Measurements from ENCODE around the gene MVB12B. TPM values are rescaled to one million over a fixed set of nuclear protein-coding genes. Genes with fewer than 3 reads are reported as not detected.
A peak's percentile ranks its signal among the peaks of the same experiment; 100 is the strongest.

Gene MVB12B
- total RNA-seq, 1 experiment from 2014 or later = 6.1 TPM

DNA sequence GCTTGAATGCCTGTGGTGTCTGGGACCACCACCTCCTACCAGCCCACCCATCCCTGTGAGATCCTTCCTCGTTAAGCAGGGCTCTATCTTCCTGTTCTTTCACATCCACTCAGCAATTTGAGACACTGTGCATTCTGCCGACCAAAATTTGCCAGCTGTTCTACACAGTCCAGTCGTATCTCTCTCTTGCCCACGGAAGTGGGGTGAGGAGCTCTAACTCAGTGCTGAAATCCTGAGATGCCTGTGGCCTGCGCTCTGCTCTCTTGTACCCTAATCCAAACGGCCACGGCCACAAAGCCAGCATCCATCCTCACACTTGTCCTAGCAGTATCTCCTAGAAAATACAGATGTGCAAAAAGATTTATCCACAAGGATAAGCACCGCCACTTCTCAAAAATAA is 97.9 kb downstream of the MVB12B start:
- DNase-seq (ENCODE audit: low read depth) = no peak

DNA sequence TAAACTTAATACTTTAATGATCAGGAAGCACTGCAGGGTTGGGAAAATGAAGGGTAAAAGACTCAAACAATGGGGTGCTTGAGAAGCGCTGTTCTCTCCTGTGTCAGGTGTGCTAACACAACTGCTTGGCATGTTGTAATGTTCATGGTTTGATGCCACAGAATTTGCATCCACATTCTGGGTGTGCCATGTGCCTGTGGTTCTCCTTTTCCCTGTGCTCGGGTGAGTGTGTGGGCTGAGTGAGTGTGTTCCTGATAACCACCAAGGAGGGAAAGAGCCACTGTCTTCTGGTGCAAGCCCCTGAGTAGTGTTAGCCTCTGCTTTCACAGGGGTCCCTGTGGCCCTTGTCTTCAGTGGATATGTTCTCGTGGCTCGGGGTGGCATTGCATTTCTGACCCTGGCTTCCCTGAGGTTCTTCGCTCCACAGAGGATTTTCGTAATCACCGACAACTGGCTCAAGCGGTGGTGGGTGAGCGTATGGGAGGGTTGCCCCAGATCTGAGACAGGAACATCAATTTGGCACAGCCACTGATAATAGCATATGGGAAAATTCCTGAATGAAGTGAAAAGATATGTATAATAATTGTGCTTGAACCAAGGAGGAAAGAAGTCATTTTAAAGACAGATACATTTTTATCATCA is 102.0 kb downstream of the MVB12B start:
- DNase-seq (ENCODE audit: low read depth) = no peak

DNA sequence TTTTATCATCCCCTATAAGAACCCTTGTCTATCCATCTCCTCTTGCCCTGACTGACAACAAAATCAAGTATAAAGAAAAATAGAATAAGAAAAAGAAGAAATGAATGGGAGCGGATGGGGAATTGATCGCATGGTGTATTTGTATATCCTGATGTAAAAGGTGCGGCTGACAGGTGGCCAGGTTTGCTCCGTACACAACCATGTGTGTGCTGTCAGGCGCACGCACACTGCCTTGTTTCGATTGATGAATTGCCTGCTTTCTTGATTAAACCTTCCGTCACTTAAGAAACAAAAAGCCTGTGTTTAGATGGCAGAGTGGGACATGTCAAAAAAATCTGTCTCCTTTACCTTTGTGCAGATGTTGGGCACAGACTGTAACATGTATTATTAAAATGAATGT is 102.6 kb downstream of the MVB12B start:
- no peak for DNase-seq (ENCODE audit: low read depth)

DNA sequence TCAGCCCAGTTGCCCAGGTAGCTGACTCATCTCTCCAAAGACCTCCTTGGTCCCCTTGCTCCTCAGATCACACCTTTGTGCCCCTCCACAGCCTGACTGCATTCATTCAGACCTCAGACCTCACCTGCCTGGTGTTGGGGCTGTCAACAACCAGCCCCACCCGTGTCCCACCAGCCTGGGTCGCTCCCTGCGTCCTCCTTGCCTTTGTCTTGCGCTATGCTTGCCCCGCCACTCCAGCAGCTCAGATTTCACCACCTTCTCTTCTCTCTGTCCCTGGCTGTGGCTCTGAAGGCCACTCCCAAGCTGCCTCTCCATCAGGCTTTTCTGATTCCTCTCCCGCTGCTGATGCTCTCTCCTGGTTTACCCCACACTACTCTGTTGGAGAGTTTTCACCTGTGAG is 103.5 kb downstream of the MVB12B start:
- DNase-seq (ENCODE audit: low read depth) = no peak

DNA sequence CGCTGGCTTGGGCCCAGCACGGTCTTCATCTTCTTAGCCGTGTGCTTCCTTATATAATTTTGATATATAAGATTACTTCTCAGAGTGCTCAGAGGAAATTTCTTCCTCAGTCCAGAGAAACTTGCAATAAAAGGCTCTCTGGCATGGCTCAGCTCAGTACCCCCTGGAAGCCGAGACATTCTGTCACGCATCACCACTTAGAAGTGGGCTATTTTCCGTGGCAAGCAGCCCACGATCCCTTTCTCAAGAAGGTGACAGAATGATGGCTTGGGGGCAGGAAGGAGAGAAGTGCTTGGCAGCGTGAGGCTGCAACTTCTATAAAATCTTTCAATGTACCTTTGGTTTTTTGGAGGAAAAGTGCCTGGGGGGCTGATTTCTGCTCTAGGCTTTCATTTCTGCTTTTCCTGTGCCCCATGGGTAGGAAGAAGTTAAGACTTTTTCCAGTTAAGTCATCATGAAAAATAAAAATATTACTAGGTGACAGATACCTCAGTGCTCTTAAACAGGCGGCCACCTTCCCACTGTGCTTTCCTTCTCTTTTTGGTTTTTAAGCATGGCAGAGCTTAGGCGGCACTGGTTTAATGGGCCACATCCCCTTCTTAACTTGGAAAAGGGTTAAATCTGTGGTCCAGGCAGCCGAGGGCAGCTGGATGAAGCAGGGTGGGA is 104.6 kb downstream of the MVB12B start:
- DNase-seq (ENCODE audit: low read depth) = no peak

DNA sequence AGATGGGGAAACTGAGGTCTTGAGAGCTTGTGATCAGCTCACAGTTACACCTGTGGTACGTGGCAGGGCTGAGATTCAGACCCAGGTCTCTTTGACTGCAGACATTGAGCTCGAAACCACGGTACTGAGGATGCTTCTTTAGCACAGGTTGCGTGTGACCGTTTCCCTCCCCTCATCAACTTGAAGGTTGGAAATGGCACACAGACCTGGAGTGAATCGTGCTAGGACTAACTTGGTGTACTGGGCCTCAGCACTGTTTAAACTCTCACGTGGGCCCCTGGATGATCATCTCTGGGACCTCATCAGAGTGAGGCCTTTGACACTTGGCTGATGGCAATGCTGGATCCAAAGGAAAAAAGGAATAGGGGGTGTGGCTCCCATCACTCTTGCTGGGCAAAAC is 106.0 kb downstream of the MVB12B start:
- DNase-seq (ENCODE audit: low read depth) = no peak

DNA sequence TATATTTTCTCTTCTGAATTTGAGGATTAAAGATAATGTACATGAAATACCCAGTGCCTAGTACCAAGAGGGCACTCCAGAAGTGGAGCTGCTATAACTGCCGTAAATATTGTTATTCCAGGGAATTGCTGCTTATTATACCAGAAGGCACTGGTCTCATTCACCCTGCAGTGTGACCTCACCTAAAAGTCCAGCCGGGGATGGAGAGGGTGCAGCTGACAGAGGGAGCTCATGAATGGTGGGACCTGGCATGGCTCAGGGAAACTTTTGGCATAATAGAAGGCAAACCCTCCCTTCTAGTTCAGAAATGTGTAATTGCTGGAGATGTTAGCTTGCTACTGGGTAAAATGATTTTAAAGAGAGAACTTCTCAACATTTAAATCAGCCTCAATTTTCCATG is 108.5 kb downstream of the MVB12B start:
- no peak for DNase-seq (ENCODE audit: low read depth)

DNA sequence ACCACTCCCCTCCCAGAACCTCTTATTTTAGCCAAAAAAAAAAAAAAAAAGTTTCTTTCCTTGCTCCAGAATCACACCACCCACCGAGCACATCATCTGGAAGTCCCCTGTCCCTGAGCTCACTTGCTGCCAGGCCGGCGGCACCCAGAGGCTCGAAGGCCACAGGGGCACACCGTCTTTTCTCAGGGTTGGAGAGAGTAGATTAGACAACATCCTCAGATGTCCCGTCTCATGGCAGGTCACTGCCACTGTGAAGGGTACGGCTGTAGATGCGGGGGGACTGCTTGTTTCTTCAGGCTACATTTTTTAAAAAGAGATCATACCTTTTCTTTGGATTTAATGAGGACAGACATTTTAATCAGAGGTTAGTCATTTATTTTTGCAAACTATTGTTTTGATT is 109.0 kb downstream of the MVB12B start:
- no peak for DNase-seq (ENCODE audit: low read depth)

DNA sequence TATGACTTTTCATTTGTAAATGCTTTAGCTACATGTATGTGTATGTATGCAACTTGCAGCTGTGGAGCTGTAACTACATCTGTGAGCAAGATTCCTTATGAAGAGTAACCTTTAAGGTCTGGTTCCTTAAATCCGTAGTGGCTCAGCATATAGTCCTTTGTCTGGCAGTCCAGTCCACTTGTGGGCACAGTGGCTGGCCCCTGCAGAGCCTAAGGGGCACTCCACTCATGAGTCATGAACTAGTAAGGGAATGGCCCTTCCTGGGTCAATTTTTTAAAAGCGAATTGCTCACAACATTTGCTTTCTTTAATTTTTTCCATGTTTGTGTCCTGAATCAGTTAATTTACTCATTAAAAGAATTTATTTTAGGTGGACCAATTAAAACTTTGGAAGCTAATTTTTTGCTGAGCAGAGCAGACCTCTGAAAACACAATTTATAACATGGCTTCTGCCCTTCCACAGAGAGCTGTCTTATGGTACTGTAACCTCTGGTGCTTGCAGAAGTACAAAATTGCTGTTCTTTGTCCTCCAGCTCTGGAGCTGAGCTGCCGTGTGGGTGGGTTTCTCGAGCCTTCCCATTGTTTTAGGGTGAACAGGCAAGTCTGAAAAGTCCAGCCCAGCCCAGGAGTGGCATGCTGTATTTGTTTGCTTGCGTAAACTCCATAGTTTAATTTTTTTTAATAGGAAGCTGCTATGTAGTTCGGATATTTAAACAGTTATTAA is 110.1 kb downstream of the MVB12B start:
- peak; percentile 58 for DNase-seq (ENCODE audit: low read depth)

DNA sequence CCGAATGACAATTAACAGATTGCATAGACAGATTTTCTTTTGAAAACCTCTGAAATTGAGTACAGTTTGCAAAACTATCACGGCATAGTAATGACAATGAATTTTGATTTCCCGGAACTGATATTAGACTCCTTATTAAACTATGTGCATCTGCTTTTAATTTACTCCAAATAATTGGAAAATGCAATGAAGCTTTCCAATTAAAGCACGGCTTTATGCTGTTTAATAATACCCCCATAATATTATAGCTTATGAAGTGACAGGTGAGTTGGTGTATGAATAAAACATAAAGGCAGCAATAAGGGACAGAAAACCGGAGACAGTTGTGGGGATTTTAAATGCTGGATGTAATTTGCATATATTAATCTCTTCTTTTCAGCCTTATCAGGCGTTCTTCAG is 110.6 kb downstream of the MVB12B start:
- DNase-seq (ENCODE audit: low read depth) = no peak

DNA sequence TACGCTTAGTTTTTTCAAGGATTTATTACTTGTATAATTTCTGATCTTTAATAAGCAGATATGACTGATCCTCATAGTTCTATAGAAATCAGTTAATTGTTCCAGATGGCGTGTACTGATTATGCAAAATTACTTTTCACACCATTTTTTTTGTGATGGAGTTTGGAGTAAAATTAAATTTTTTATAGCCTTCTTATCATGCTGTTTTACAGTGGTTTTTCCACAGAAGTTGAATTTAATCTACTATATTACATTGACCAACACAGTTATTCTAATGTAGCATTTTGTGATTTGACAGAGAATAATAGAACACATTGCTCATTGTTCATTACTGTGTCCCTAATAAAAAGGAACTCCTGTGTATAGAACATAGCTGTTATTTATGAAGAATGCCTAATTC is 111.1 kb downstream of the MVB12B start:
- no peak for DNase-seq (ENCODE audit: low read depth)

DNA sequence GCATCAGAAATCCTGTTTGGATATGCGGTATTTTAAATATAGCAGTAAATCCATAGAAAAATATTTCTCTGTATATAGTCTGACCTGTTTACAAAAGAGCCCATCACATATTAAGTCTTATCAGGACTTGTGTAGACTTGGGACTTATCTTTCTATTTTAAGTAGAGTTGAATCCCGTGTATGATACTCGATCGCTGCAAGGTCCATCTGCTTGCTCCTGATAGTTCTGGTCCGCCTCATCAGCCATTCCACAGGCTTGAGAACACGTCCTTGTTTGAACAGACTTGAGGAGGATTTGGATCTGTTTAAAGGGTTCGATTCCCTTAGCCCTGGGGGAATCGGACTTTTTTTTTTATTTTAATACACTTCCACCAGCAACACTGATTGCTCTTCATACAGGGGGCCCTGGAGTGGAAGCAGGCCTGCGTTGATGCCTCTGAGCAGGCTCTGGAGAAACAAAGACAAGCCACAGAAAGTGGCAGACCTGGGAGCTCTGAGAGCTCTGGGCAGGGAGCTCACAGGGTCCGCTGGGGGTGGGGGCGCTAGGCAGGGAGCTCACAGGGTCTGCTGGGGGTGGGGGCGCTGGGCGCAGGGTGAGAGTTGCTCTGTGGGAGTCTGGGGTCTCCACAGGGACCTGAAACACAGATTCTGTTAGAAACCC is 112.2 kb downstream of the MVB12B start:
- DNase-seq (ENCODE audit: low read depth) = no peak

DNA sequence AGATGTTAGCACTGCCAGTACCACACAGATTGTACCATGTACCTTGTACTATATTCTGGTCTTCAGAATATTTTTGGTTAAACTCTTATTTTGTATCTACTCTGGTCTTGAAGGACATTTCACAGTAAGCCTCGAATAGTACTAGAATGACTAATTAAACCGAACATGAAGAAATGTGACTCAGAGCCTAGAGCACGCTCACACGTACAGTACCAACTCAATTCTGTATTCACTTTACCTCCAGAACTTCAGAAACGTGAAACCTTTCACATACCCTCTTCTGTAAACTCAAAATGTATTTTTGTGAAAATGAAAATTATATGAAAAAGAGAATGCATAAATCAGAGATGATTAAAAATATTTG is 112.8 kb downstream of the MVB12B start:
- peak; percentile 51 for DNase-seq (ENCODE audit: low read depth)

DNA sequence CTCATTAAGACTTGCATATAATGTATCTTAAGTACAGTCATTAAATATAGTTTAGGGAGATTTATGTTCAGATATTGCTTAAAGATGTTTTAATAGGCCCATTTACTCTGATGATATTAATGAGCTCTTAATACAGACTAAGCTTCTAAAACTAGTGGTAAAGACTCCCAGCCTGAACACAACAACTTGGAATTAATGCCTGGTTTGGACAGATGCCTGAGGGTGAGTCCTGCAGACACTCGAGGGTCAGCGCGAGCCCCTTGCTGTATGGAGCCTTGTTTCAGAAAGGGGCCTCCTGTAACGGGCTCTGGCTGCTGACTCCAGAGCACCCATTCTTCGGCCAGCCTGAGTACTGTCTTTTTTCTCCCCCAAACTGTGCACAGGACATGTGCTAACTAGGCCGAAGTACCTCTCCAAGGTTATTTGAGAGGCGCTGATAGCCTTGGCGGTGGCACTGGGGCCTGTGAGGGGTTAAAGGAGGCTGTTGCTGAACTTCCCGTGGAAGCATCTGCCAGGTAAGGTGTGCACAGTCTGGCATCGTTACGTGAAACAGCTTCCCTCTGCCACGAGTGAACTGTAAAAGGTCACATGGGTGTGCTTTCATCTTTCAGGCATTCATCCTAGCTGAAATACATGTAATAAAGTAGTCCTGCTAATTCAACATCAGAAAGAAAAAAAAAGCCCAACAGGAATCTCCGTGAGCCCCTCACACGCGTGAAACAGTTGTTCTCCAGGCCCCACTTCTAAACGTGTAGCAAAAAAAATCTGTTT is 113.4 kb downstream of the MVB12B start:
- DNase-seq (ENCODE audit: low read depth) = no peak

DNA sequence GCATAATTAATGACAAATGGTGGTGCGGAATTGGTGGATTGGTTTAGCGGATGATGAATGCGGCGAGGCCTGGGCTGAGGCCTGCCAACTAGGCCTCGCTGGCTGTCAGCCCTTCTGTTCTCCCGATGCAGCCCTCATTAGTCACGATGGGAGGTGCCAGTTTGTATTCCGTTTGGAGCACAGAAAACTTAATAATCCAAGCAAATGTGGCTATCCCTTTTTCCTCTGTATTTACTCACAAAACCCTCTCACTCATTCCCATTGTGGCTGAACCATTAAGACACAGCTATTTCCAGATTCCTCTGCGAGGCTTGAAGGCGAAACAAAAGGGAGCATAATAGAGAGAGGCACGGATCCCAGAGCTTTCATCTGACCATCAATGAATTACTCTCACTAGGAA is 114.3 kb downstream of the MVB12B start:
- DNase-seq (ENCODE audit: low read depth) = no peak

DNA sequence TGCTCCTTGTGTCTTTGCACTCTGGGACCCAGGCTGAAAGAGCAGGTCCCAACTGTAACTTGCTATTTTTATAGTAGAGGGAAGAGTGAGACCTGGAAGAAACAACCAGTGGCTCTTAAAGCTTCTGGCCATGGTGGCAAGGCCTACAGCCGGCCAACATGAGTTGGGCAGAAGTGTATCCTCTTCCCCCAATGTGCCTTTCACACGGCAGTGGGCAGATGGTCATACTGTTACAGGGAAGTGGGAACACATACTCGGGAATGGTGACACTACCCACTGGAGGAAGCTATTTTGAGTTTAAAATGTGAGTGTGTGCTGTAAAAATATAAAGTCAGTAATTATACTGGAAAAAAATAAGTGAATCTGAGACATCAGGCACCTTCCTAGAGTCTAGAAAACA is 116.0 kb downstream of the MVB12B start:
- no peak for DNase-seq (ENCODE audit: low read depth)

DNA sequence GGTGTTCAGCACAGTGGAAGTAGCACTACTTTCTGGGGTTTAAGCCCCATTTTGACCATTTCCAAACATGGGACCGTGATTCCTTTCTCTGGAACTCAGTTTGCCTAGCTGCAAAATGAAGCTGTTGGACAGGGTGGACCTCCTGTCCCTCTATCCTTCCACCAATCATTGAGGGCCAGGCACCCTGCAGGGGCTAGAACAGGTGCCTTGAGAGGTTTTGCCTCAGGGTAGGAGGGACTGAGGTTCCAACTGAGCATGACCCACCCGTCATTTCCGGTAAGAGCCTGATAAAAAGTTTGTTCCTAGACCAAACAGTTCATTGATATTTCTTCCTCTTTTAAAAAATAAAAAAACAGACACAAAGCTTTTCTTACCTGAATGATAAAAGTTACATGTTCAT is 116.5 kb downstream of the MVB12B start:
- no peak for DNase-seq (ENCODE audit: low read depth)

DNA sequence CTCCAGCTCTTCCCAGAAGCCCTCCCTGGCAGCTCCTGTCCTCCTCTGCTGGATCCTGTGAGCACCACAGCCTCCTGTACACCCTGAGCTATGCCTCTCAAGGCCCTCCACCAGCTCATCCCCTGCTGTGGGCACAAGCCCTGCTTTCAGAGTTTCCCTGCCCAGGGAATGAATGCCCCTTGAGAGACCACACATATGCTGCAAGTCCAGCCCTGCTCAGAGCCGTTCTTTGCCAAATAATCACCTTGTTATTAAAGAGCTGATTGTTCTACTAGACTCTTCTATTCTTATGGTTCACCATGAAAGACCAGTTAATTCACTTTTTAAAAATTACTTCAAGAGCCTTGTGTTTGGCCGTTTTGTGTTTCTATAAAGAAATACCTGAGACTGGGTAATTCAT is 121.5 kb downstream of the MVB12B start:
- no peak for DNase-seq (ENCODE audit: low read depth)

DNA sequence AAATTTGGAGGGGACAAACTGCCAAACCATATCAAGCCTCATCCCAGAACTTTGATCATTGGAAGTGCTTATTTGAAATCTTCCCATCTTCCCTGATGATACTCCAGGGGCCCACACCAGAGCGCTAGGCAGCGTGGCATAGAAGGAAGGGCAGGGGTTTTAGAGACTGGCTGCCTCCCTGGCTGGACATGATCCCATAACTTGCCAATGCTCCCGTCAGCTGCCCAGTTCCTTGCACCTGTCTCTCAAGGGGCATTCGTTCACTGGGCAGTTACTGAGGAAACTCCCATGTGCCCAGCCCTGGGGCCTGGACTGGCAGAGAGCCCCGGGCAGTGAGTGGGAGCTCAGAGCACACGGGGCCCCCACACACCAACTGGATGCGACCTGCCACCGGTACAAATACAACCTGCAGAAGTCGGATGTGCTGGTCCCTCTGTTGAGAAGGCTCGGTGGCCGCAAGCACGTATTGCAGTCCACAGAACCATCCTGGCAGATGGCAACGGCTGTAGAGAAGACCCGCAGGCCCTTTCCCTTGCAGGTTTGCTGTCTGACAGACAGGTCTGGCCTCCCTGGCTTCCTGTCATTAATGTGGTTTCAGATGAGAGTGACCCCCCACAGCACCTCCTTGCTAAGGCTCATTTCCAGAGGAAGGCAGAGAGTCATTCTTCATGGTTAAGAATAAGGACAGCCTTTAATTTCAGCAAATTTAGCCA is 122.4 kb downstream of the MVB12B start:
- DNase-seq (ENCODE audit: low read depth) = no peak

DNA sequence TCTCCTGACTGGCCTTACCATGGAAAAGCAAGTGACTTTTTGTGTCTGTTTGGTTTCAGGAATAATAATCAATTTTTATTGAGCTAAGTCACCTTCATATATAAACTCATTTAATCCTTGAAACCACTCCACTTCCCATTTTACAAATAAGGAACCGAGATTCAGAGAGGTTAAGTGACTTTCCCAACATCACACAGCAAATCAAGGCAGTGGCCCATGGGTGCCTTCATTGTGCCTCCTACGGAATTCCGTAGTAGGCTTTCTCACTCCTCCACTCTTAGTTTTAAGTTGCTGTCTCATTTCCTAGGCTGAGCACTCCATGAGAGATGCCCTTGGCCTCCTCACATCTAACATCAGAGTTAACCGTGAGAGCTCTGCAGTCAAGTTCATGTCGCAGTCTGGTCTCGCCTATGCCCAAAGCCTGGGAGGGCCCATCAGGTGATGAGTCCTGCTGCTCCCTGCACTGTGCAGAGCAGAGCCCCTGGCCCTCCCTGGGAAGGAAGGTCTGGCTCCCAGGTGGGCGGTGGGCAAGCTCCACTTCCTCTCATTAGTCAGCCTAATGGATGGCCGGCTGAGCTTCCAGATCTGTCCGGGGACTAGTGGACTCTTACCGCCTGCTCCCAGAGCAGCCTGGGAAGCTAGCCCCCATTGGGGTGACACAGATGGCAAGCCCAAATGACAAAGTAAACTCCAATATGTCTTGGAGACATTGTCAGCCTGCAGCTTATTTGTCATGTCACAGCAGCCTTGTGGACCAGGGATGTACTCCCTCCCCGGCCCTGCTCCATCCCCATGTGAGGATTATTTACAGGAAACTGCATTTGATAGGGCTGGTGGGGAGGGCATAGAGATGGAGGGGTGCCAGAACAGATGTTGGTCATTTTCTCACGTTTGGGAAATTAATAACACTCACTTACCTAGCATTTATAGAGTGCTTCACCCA is 123.4 kb downstream of the MVB12B start:
- no peak for DNase-seq (ENCODE audit: low read depth)

Data from Daoy (cell line).